ENCODE measurements around the gene NR4A1. TPM values are rescaled to one million over a fixed set of nuclear protein-coding genes. Genes with fewer than 3 reads are reported as not detected.
A peak's percentile ranks its signal among the peaks of the same experiment; 100 is the strongest.

Gene NR4A1
- total and polyA plus RNA-seq, 7 donors: 17.5 to 92.8 (median 50.2) TPM

DNA sequence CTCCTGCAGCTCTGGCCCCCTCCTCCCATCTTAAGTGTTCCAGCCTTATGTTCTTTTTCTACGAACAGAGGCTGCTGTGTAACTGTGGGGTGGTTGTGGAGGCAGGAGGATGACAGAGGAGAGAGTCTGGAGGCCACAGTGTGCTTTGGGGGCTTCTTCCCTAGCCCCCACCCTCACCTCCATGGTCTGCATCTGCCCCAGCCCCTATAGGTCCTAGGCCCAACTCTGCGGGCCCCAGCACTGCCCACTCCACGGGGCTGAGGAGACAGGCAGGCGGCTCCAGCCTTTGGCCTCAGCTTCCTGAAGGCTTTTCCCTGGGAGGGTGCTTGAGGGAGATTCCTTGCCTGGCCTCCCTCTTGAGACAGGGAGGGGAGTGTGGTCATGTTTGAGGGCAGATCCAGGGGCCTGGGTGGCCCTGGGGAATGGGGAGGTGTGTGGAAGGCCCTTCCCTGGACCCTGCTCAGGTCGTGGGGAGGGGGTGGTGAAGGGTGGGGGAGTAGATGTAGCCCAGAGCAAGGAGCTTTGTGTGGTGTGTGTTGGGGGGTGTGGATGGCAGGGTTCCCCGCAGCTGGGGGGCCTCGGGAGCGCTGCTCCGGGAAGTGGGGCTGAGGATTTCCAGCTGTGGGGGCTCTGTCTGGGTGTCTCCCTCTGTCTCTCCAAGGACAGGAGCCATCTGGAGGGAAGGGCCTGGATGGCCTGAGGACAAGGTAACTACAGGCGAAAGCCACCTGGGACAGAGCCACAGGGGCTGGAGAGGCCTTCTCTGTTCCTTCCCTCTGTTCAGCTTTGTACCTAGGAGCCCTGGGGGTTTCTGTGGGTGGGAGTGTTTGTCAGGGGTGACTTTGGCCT is 29.4 kb downstream of the NR4A1 start:
- Histone ChIP-seq H3K27ac (peak overlapping the region; percentile 26), H3K4me1 (peaks cover 30% of the 10 kb centered on the region), H3K36me3 (ENCODE audit: insufficient read depth in 1 of 2, low read depth in 1 of 2) (peaks cover 3 to 33% of the 10 kb centered on the region in 2 donors), H3K4me3 (no peak overlapping the region), H3K27me3 (ENCODE audit: insufficient read depth in 3 of 3, low read length in 2 of 3) (no peaks in the 10 kb centered on the region), H3K9me3 (no peaks in the 10 kb centered on the region)
- ATAC-seq (no peak), DNase-seq (no peak)
- 63 to 69% (median 67%) methylated on average over 10 of the region's 10 CpGs for WGBS, 3 donors
- TF ChIP-seq, protein P1, sequence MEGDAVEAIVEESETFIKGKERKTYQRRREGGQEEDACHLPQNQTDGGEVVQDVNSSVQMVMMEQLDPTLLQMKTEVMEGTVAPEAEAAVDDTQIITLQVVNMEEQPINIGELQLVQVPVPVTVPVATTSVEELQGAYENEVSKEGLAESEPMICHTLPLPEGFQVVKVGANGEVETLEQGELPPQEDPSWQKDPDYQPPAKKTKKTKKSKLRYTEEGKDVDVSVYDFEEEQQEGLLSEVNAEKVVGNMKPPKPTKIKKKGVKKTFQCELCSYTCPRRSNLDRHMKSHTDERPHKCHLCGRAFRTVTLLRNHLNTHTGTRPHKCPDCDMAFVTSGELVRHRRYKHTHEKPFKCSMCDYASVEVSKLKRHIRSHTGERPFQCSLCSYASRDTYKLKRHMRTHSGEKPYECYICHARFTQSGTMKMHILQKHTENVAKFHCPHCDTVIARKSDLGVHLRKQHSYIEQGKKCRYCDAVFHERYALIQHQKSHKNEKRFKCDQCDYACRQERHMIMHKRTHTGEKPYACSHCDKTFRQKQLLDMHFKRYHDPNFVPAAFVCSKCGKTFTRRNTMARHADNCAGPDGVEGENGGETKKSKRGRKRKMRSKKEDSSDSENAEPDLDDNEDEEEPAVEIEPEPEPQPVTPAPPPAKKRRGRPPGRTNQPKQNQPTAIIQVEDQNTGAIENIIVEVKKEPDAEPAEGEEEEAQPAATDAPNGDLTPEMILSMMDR (IDR thresholded peaks at IDR 0.05): no peak
- intact Hi-C loops (cut with DNase I): loop anchor here in 1 of 2 donors (5.0 kb wide), 1 partner anchor 78 kb away; no protein-coding TSS in a partner anchor

DNA sequence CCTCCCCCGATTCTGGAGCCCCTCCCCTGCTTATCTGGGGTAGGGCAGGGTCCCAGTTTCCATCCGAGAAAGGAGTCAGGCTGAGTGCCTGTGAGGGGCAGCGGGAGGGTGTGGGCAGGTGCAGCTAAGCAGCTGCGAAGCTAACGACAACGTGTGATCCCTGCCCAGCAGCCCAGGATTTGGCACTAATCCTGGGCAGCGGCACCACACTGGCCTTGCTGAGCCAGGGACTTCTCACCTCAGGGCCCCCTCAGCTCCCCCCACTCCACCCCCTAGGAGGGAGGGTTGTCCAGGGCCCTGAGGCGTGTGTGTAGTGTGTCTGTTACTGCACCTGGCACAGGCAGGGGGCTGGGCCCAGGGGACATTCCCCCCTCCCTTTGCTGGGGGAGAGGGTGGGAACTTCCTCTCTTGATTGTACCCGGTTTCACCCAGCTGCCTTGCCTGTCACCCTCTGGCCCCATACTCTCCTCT is 30.1 kb downstream of the NR4A1 start:
- ATAC-seq (peak; percentile 17 to 71 (median 54)), DNase-seq (peak in 1 of 2 donors; percentile 69)
- Histone ChIP-seq H3K27me3 (ENCODE audit: insufficient read depth in 3 of 3, low read length in 2 of 3) (no peaks in the 10 kb centered on the region), H3K4me3 (no peak overlapping the region), H3K27ac (peak overlapping the region; percentile 26), H3K36me3 (ENCODE audit: insufficient read depth in 1 of 2, low read depth in 1 of 2) (peaks cover 3 to 28% of the 10 kb centered on the region in 2 donors), H3K9me3 (no peaks in the 10 kb centered on the region), H3K4me1 (peaks cover 32% of the 10 kb centered on the region)
- TF ChIP-seq, protein P1 (IDR thresholded peaks at IDR 0.05): no peak
- WGBS, 3 donors: 11 to 14% (median 12%) methylated on average over 8 to 9 of the region's 9 CpGs
- intact Hi-C loops (cut with DNase I): loop anchor here in 1 of 2 donors (5.0 kb wide), 1 partner anchor 79 kb away; no protein-coding TSS in a partner anchor

DNA sequence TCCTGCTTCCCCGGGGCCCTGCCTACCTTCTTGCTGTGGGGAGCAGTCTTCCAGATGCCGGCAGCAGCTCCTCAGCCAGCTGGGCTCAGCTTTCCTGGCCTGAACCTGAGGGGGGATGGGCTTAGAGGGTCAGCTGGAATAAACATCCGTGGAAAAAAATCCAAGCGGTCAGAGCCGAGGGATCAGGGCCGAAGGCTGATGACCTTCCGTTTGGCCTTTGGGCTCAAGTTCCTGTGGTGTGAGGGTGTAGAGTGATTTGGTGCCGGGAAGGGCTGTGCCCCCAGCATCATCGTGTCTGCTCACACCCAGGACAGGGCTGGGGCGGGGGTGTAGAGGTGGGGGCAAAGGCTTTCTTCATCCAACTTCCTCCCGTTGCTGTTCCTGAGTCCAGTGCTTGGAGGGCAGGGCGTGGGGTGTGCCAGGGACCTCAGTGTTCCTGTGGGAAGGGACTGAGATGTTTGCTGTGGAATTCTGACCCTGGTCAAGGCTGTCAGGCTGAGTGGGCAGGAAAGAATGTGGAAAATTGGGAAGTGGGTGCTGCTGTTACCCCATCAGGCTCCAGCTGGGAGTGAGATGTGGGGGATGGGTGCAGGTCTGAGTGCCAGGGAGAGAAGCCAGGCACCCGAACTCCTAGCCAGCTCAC is 30.9 kb downstream of the NR4A1 start:
- Histone ChIP-seq H3K36me3 (ENCODE audit: insufficient read depth in 1 of 2, low read depth in 1 of 2) (peaks cover 3 to 20% of the 10 kb centered on the region in 2 donors), H3K9me3 (no peaks in the 10 kb centered on the region), H3K27me3 (ENCODE audit: insufficient read depth in 3 of 3, low read length in 2 of 3) (no peaks in the 10 kb centered on the region), H3K27ac (peak overlapping the region; percentile 26), H3K4me1 (peaks cover 40% of the 10 kb centered on the region), H3K4me3 (no peak overlapping the region)
- TF ChIP-seq, protein P1 (IDR thresholded peaks at IDR 0.05): no peak
- intact Hi-C loops (cut with DNase I): loop anchor here in 1 of 2 donors (2.0 to 5.0 kb wide), 2 partner anchors 57 to 80 kb away; no protein-coding TSS in a partner anchor
- WGBS, 3 donors: 11 to 14% (median 11%) methylated on average over 13 of the region's 13 CpGs
- ATAC-seq: peak; percentile 24 to 39 (median 28)
- DNase-seq: peak; percentile 57 to 70

DNA sequence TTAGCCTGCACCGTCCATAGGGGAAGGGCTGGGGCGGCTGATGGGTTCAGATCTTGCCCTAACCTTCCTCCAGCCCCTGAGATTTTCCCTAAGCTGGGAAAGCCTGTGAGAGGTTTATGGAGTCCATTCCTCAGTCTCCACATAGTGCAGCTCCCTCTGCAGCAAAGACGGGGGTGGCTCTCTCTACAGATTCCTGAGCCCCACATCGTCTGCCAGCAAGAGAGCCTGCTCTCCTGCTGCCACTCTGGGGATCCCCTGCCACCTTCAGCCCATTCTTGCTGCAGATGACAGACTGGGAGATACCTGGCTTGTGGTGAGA is 31.4 kb downstream of the NR4A1 start:
- H3K4me1 ChIP-seq: peaks cover 45% of the 10 kb centered on the region
- H3K27me3 ChIP-seq (ENCODE audit: insufficient read depth in 3 of 3, low read length in 2 of 3): no peaks in the 10 kb centered on the region
- H3K9me3 ChIP-seq: no peaks in the 10 kb centered on the region
- intact Hi-C loops (cut with DNase I): loop anchor here in 1 of 2 donors (2.0 to 5.0 kb wide), 2 partner anchors 58 to 80 kb away; no protein-coding TSS in a partner anchor
- peak overlapping the region; percentile 26 for H3K27ac ChIP-seq
- DNase-seq (no peak), ATAC-seq (no peak)
- WGBS, 3 donors: 28 to 38% (median 31%) methylated on average over 3 to 4 of the region's 4 CpGs
- peaks cover 3 to 15% of the 10 kb centered on the region in 2 donors for H3K36me3 ChIP-seq (ENCODE audit: insufficient read depth in 1 of 2, low read depth in 1 of 2)
- no peak overlapping the region for H3K4me3 ChIP-seq
- TF ChIP-seq, protein P1 (IDR thresholded peaks at IDR 0.05): no peak

Data from psoas muscle (tissue), 8 donors.